Small intestine (tissue), 7 donors: ENCODE results near the gene KRTAP12-4. TPM values are rescaled to one million over a fixed set of nuclear protein-coding genes. Genes with fewer than 3 reads are reported as not detected.

ENCODE experiments used
- DNase-seq, 2 donors: peaks; one replicate each; pipeline versions ENCODE4 v3.0.0 to v3.0.0-alpha.2; 2013
- FAIRE-seq: peaks from 2 replicates; lab custom pipeline; 2012; peaks lifted over from hg19 to GRCh38; lab: Jason Lieb, UNC
- H3K27ac ChIP-seq, 3 donors: one replicate each; pipeline ENCODE4 v1.5.1; 2013; ENCODE audit warnings: low read length in 2 of 3, mild to moderate bottlenecking in 2 of 3, control low read depth in 1 of 3, inconsistent platforms in 1 of 3, low read depth in 1 of 3, moderate library complexity in 1 of 3
- H3K27me3 ChIP-seq, 3 donors: one replicate each; pipeline ENCODE4 v1.6.1; 2013; ENCODE audit warnings: low read length in 3 of 3, inconsistent platforms in 1 of 3; ENCODE audit not compliant: control insufficient read depth in 3 of 3, insufficient read depth in 3 of 3
- H3K36me3 ChIP-seq, 3 donors: one replicate each; pipeline ENCODE4 v1.6.1; 2013; ENCODE audit warnings: low read length in 3 of 3, inconsistent platforms in 1 of 3, low read depth in 1 of 3, mild to moderate bottlenecking in 1 of 3, moderate library complexity in 1 of 3; ENCODE audit not compliant: control insufficient read depth in 3 of 3, insufficient read depth in 2 of 3
- H3K4me1 ChIP-seq, 3 donors: one replicate each; pipeline ENCODE4 v1.6.1; 2013; ENCODE audit warnings: low read length in 2 of 3, inconsistent platforms in 1 of 3, low read depth in 1 of 3, mild to moderate bottlenecking in 1 of 3, moderate library complexity in 1 of 3; ENCODE audit not compliant: control insufficient read depth in 3 of 3, insufficient read depth in 2 of 3
- H3K4me3 ChIP-seq, 3 donors: one replicate each; pipeline ENCODE4 v1.5.1; 2013; ENCODE audit warnings: low read length in 3 of 3, control low read depth in 1 of 3, inconsistent platforms in 1 of 3, low read depth in 1 of 3, mild to moderate bottlenecking in 1 of 3, moderate library complexity in 1 of 3
- H3K9me3 ChIP-seq, 2 donors: one replicate each; pipeline ENCODE4 v1.6.1; 2013; ENCODE audit warnings: low read depth in 1 of 2, low read length in 1 of 2; ENCODE audit not compliant: control insufficient read depth in 2 of 2, insufficient read depth in 1 of 2
- whole genome bisulfite sequencing, 3 donors: extraction: QIAGEN DNeasy Blood & Tissue Kit; methylation state at CpG; one replicate each; pipeline ENCODE4 v1.1.7; 2013; 5-methylcytosine and 5-hydroxymethylcytosine counted together
- polyA plus RNA-seq, 4 donors: library from polyadenylated mRNA; stranded (reverse) in 3 of 4; unstranded in 1 of 4; fragments of 200-250 nt in 3 of 4; fragments of 120-200 nt in 1 of 4; gene quantifications; one replicate each; pipeline versions ENCODE4 v1.2.1 to v1.2.3, GENCODE V29; 2013
- donor health status: healthy with polysubstance abuse.
- donor health status: control.
- donor health status: control.
- donor health status: Bipolar disorder and iron deficiency.
- donor health status: healthy.

Gene KRTAP12-4
- polyA plus RNA-seq, 4 donors = not detected

- WGBS, 3 donors = 74 to 82% (median 79%) methylated on average over 17 of the region's 17 CpGs
- DNase-seq = no peak
Observed at GRCh38 chr21:44615911-44616590, 38.4 kb downstream of the KRTAP12-4 start.

GRCh38 chr21:44615466-44615865 lies 39.0 kb downstream of the KRTAP12-4 start:
- H3K36me3 ChIP-seq = no peaks in the 10 kb centered on the region
- 68 to 80% (median 79%) methylated on average over 8 of the region's 8 CpGs for WGBS, 3 donors
- H3K27me3 ChIP-seq = peaks cover 0 to 2% (median 0%) of the 10 kb centered on the region in 3 donors
- no peak for FAIRE-seq
- no peak overlapping the region for H3K27ac ChIP-seq
- peaks cover 0 to 13% of the 10 kb centered on the region in 2 donors for H3K9me3 ChIP-seq
- no peak for DNase-seq
- no peak overlapping the region for H3K4me3 ChIP-seq
- H3K4me1 ChIP-seq = peaks cover 0 to 2% (median 0%) of the 10 kb centered on the region in 3 donors

More at GRCh38 chr21:44615911-44616590, 38.4 kb downstream of the KRTAP12-4 start:
- Histone ChIP-seq H3K27ac (no peak overlapping the region), H3K4me3 (no peak overlapping the region), H3K9me3 (peaks cover 0 to 9% of the 10 kb centered on the region in 2 donors), H3K36me3 (no peaks in the 10 kb centered on the region), H3K27me3 (peaks cover 0 to 2% (median 0%) of the 10 kb centered on the region in 3 donors), H3K4me1 (peaks cover 0 to 2% (median 0%) of the 10 kb centered on the region in 3 donors)
- FAIRE-seq = no peak

GRCh38 chr21:44614961-44615391 lies 39.5 kb downstream of the KRTAP12-4 start:
- FAIRE-seq = no peak
- 83 to 87% (median 84%) methylated on average over 28 of the region's 28 CpGs for WGBS, 3 donors
- DNase-seq = no peak
- peaks cover 0 to 2% (median 0%) of the 10 kb centered on the region in 3 donors for H3K27me3 ChIP-seq
- no peak overlapping the region for H3K4me3 ChIP-seq
- no peak overlapping the region for H3K27ac ChIP-seq
- H3K9me3 ChIP-seq = peaks cover 0 to 18% of the 10 kb centered on the region in 2 donors
- H3K36me3 ChIP-seq = no peaks in the 10 kb centered on the region
- H3K4me1 ChIP-seq = peaks cover 0 to 2% (median 0%) of the 10 kb centered on the region in 3 donors

GRCh38 chr21:44614161-44614631 lies 40.3 kb downstream of the KRTAP12-4 start:
- no peaks in the 10 kb centered on the region for H3K36me3 ChIP-seq
- WGBS, 3 donors = 79 to 85% (median 79%) methylated on average over 20 of the region's 20 CpGs
- H3K4me3 ChIP-seq = no peak overlapping the region
- H3K27me3 ChIP-seq = peaks cover 0 to 2% (median 0%) of the 10 kb centered on the region in 3 donors
- H3K9me3 ChIP-seq = peaks cover 0 to 18% of the 10 kb centered on the region in 2 donors
- H3K27ac ChIP-seq = no peak overlapping the region
- no peak for FAIRE-seq
- H3K4me1 ChIP-seq = peaks cover 0 to 2% (median 0%) of the 10 kb centered on the region in 3 donors
- DNase-seq = no peak

- 79 to 87% (median 86%) methylated on average over 20 to 26 of the region's 26 CpGs for WGBS, 3 donors
- no peak for DNase-seq
- no peak for FAIRE-seq
Observed at GRCh38 chr21:44613386-44614155, 40.9 kb downstream of the KRTAP12-4 start.

GRCh38 chr21:44612669-44613229 lies 41.7 kb downstream of the KRTAP12-4 start:
- no peak for FAIRE-seq

More at GRCh38 chr21:44613386-44614155, 40.9 kb downstream of the KRTAP12-4 start:
- no peak overlapping the region for H3K4me3 ChIP-seq
- no peak overlapping the region for H3K27ac ChIP-seq
- peaks cover 0 to 2% (median 0%) of the 10 kb centered on the region in 3 donors for H3K27me3 ChIP-seq
- H3K9me3 ChIP-seq = peaks cover 0 to 18% of the 10 kb centered on the region in 2 donors
- H3K36me3 ChIP-seq = no peaks in the 10 kb centered on the region
- peaks cover 0 to 2% (median 0%) of the 10 kb centered on the region in 3 donors for H3K4me1 ChIP-seq

GRCh38 chr21:44612029-44612486 lies 42.4 kb downstream of the KRTAP12-4 start, which contains the start of gene KRTAP10-8:
TSS of gene KRTAP10-8 (plus strand) at chr21:44612079. CDS start at chr21:44612101, 22 bp downstream.
- DNase-seq (no peak), FAIRE-seq (no peak)
- Histone ChIP-seq H3K27me3 (peaks cover 0 to 2% (median 0%) of the 10 kb centered on the region in 3 donors), H3K27ac (no peak within 1 kb of the TSS), H3K4me3 (no peak within 1 kb of the TSS), H3K9me3 (peaks cover 0 to 18% of the 10 kb centered on the region in 2 donors), H3K4me1 (no peaks in the 10 kb centered on the region), H3K36me3 (no peaks in the 10 kb centered on the region)
- 41 to 84% (median 63%) methylated on average over 8 of the region's 8 CpGs for WGBS, 3 donors

More at GRCh38 chr21:44612669-44613229, 41.7 kb downstream of the KRTAP12-4 start:
- Histone ChIP-seq H3K4me3 (no peak overlapping the region), H3K27me3 (peaks cover 0 to 2% (median 0%) of the 10 kb centered on the region in 3 donors), H3K9me3 (peaks cover 0 to 18% of the 10 kb centered on the region in 2 donors), H3K36me3 (no peaks in the 10 kb centered on the region), H3K27ac (no peak overlapping the region), H3K4me1 (no peaks in the 10 kb centered on the region)
- DNase-seq = no peak
- WGBS, 3 donors = 70 to 85% (median 77%) methylated on average over 12 to 13 of the region's 13 CpGs

GRCh38 chr21:44611551-44611950 lies 42.9 kb downstream of the KRTAP12-4 start:
- Histone ChIP-seq H3K9me3 (peaks cover 0 to 18% of the 10 kb centered on the region in 2 donors), H3K27me3 (peaks cover 0 to under 1% (median 0%) of the 10 kb centered on the region in 3 donors), H3K4me3 (no peak overlapping the region), H3K4me1 (no peaks in the 10 kb centered on the region), H3K27ac (no peak overlapping the region), H3K36me3 (no peaks in the 10 kb centered on the region)
- FAIRE-seq (no peak), DNase-seq (no peak)
- WGBS, 3 donors = 72 to 84% (median 80%) methylated on average over 4 of the region's 4 CpGs
